ENCODE results near the gene TMEM91.
"Not testable (repeated sequence)": the region's sequence is repeated elsewhere in the genome, so short reads cannot be mapped to it uniquely, and the experiment has no call there.

The TMEM91 gene

DNA sequence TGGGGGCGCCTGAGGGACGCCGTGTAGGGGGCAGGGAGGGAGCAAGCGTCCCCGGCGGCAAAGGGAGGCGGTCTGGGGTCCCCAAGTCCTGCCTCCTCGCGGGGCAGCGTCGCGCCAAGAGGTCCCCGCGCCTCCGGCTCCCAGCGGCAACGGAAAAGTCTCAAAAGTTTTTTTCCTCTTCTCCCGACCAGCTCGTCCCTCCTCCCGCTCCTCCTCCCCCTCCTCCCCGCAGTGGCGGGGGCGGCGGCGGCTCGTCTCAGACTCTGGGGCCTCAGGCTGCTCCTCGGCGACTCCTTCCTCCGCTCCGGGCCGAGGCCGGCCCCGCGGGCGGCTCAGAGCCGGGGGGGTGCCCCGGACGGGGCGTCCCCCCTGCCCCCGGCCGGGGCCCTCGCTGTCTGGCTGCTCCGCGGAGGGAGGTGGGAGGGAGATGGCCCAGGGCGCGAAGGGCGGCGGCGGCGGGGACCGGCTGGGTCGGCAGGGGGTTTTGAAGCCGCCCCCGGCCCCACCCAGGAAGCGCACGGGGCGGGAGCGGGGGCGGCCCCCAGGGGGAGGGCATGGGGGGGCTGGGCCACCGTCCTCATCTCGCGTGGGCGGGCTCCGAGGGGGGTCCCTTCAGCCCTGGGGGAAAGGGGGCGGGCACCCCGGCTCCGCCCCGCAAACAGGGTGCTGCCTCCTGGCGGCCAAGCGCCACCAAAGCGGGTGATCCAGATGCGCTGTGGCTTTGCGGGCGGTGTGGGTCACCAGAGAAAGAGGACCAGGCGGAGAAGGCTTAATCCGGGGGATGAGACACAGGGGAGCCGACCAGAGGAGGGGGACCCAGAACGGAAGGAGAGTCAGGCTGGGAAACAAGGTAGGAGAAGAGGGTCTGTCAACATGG is 22.6 kb upstream of the TMEM91 start, which contains the start of gene TGFB1:
TGFB1 (minus strand) TSS at position 457 of the 877 bp plus-strand sequence. CDS start 878 bp downstream, outside the sequence.
- DNase-seq, result no peak

DNA sequence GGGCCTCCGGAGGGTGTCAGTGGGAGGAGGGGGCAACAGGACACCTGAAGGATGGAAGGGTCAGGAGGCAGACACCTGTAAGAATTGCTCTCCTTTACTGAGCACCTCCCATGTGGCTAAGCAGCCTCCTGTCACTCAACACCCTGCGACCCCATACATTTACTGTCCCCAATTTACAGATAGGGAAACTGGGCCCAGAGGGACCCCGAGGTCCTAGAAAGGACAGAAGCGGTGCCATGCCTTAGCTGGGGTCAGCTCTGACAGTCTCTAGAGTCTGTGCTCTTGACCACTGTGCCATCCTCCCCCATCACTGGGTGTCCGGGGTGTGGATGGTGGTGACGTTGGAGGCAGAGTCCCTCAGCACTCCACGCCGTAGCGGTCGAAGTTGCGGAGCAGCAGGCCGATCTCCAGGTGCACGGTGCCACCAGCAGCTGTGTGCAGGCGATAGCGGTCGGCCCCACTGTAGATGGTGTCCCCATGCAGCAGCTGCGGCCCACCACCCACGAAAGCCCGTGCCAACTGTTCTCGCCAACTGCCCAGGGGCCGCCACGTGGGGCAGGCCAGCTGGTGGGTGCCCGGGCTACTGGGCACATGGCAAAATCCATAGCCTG is 21.9 kb upstream of the TMEM91 start:
- no peak for DNase-seq

DNA sequence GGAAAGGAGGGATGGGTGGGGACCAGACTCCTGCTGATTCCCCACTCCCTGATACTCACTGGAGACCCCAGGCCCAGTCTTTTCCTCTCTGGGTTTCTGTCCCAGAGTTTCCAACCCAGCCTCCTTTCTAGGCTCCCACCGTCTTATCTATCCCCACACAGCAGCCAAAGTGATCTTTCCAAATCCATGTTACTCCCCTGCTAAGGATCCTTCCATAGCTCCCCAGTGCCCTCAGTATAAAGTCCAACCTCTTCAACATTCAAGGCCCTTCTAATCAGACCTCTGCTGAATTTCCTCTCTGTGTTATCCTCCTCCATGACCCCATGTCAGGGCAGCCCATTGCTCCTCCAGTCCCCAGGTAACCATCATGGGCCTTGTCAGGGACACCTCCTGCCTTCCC is 21.3 kb upstream of the TMEM91 start:
- no peak for DNase-seq

- DNase-seq, result no peak
These were observed 20.5 kb upstream of the TMEM91 start for GRCh38 chr19:41355802-41356201.

DNA sequence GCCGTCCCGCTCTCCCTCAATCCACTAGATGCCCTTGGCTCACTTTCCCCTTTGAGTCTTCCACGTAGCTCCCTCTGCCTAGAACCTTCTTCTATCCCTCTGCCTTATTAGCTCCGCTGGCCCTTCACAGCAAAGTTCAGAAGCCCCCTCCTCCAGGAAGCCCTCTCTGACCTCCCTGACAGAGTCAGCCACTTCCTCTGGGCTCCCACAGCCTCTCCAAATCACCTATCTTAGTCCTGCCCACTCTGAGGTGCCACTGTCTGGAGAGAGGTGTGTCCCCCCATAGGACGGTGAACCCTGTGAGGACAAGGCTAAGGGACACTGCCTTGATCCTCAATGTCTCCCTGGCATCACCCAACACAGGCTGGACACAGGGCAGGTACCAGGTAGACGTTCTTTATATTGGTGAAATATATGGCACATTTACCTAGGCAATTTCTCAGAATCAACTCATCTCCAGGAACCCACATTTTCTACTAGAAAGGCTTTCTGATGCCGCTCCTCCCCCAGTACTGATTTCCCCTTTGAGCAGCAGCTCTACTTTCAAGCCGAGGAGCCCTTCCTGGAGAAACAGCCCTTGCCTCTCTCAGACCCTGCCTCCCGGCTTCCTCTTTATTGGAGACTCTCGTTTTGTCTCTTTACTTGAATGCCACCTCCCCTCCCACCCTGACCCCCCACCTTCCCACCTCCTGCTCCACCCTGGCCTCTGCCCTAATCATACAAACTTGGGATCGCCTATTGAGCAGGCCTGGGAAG is 19.2 kb upstream of the TMEM91 start:
- DNase-seq, result no peak

DNA sequence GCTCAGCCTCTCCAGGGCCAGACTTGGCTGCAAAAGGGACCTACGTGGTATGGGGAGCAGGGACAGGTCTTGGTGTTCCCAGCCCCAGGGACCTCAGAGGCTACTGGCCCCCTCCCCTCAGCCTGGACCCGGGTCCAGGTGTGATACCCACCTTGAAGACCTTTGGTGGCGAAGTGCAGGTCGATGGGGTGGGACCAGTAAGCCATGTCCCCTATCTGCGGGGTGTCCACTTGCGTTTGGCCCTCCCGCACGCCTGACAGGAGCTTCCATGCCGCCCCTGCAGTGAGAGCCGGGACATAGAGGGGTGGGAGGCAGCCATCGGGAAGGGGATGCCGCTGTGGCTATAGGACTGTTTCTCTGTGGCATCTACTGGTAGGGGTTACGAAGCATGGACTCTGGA is 18.6 kb upstream of the TMEM91 start:
- DNase-seq, result no peak

DNA sequence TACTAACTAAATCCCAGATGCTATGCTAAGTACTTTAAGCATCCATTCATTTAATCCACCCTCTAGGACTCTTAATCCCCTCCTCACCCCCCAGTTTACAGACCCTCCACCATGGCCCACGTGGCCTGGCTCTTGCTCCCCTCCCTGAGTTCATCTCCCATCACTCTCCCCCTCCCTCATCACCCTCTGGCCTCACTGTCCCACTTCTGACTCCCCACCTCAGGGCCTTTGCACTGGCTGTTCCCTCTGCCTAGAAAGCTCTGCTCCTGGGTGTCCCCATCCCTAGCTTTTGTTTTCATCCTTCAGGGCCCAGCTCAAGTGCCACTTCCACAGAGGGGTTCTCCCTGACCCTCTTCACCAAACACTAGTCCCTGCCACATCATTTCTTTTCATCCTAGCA is 16.6 kb upstream of the TMEM91 start:
- no peak for DNase-seq

DNA sequence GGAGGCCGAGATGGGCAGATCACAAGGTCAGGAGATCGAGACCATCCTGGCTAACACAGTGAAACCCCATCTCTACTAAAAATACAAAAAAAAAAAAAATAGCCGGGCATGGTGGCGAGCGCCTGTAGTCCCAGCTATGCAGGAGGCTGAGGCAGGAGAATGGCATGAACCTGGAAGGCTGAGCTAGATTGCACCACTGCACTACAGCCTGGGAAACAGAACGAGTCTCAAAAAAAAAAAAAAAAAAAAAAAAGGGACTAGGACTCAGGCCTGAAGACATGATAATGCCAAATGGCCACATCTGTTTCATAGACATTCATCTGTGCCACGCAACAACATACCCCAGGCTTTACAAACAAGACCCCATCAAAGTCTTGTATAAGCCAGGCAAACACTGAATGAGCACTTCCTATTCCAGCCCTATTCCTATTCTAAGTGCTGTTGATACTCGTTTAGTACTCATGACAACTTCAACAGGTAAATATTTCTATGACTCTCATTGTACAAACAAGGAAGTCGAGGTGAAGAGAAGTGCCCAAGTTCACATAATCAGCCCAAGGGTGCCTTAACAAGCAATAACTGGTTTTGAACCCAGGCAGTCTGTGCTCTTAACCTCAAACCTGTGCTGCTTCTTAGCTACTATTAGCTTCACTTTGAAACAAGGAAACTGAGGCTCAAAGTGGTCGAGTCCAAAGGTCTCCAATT is 14.0 kb upstream of the TMEM91 start:
- no peak for DNase-seq

DNA sequence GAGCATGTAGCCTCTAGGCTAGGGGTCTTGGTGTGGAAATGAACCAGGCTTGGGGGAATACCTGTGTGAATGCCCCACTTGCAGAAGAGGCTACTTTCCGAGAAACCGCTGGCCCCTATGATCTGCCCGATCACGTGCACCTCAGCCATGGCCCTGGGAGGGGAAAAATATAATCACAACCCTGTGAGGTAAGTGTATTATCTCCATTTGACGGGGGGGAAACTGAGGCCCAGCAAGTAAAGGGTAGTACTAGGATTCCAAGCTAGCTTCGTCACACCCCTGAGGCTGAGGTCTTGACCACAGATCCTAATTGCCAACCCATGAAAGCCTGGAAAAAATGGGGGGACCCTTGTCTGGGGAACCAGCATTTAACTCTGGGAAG is 13.0 kb upstream of the TMEM91 start:
- no peak for DNase-seq

GRCh38 chr19:41363753-41364523 is 12.4 kb upstream of the TMEM91 start, which contains the start of gene B9D2:
Gene B9D2, minus strand, starts transcription at chr19:41364149. Its CDS starts 630 bp downstream, at chr19:41363519.
- DNase-seq, result peak; percentile 91

GRCh38 chr19:41364524-41365391 is 11.6 kb upstream of the TMEM91 start:
- DNase-seq, result no peak

DNA sequence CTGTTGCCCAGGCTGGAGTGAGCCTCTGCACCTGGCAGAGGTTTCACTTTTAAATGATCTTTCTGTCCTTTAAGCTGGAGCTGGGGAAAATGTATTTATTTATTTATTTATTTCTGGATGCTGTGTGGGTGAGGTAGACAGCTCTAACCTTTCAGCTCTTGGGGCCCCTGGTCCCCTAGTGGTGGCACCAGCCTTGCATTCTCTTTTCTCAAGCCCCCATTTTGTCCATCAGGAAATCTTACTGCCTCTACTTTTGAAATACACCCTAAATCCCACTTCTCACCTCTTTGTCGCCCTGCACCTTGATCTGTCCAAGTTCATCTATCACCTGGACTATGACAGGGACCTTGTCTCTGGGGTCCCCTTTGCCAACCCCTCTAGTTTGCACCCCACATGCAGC is 10.2 kb upstream of the TMEM91 start:
- no peak for DNase-seq

GRCh38 chr19:41367848-41368301 is 8.5 kb upstream of the TMEM91 start:
- no peak for DNase-seq

GRCh38 chr19:41369769-41370168 is 6.6 kb upstream of the TMEM91 start:
- no peak for DNase-seq

DNA sequence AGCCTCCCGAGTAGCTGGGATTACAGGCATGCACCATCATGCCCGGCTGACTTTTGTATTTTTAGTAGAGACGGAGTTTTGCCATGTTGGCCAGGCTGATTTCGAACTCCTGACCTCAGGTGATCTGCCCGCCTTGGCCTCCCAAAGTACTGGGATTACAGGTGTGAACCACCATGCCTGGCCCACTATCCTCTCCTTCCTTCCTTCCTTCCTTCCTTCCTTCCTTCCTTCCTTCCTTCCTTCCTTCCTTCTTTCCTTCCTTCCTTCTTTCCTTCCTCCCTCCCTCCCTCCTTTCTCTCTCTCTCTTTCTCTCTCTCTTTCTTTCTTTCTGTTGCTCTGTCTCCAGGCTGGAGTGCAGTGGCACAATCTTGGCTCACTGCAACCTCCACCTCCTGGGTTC is 5.2 kb upstream of the TMEM91 start:
- DNase-seq, result not testable (repeated sequence)

- DNase-seq, result no peak
These were observed 4.8 kb upstream of the TMEM91 start for GRCh38 chr19:41371541-41371940.

DNA sequence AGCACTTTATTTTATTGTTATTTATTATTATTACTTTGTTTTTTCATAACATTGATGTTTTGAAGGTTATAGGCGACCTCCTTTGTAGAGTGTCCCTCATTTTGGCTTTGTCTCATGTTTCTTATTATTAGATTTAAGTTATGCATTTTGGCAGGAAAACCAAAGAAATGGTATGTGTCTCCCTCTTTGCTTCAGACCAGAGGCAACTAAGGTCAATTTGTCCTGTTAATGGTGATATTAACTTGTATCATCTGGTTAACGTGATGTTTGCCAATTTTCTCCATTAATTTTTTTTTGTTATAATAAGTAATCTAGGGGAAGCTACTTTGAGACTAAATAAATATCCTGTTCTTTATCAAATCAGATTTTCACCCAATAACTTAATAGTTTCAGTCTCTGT is 3.8 kb upstream of the TMEM91 start:
- DNase-seq, result no peak

DNA sequence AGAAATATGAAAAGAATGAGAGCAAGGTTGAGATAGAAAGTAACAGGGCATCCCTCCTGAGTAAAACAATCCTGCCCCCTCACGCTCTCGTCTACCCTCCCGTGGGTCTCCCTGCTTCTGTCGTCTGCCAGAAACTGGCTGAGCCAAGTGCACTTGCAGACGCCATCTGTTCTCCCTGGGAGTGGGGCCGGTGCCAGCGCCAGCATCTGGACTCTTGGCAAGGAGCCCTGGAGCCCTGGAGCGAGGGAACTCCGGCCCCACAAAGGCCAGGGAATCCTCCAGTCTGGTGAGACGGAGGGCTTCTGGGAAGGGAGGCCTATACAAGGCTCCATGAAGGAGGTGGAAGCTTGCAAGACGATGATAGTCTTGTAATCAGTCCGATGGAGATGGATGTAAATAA is 2.3 kb upstream of the TMEM91 start:
- DNase-seq, result no peak

DNA sequence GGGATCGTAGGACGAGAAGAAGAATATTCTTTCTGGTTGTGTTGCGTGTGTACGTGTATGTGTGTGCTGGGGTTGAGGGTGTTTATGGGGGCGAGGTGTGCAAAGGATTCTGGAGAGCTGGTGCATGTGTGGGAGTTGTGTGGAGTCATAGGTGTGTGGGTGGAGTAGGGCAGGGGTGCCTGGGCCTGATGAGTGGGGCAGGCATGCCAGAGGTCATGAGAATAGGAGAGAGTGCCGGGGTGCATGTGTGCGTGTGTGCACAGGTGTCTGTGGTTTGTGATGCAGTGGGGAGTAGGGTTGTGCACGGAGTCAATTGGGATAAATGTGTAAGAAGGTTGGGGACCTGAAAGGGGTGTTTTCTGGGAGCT is 649 bp downstream of the TMEM91 start:
- no peak for DNase-seq

GRCh38 chr19:41377977-41378709 is 1.8 kb downstream of the TMEM91 start:
- no peak for DNase-seq

Measured in NCI-H1417 treated with DMSO at 0.1 percent for 48 hours (cell line).